Activated CD8-positive, alpha-beta memory T cell treated with anti-CD3 and anti-CD28 coated beads for 36 hours (primary cell): ENCODE data around the gene ZNF519. TPM values are rescaled to one million over a fixed set of nuclear protein-coding genes. Genes with fewer than 3 reads are reported as not detected.
"Not testable (repeated sequence)": the region's sequence is repeated elsewhere in the genome, so short reads cannot be mapped to it uniquely, and the experiment has no call there.

Source experiments
- CTCF ChIA-PET: fragments of 350-600 bp; sonication (Branson Sonifier 250); formaldehyde crosslinking; loops from one replicate; lab custom pipeline; 2021; ENCODE audit warnings: antibody characterized with exemption; lab: Charles Lee
- POLR2A ChIA-PET: fragments of 350-600 bp; sonication (Branson Sonifier 250); formaldehyde crosslinking; loops from one replicate; lab custom pipeline; 2021; ENCODE audit warnings: antibody characterized with exemption; lab: Charles Lee
- total RNA-seq, 2 experiments: library from RNA; stranded (reverse); gene quantifications; one replicate each; pipeline ENCODE4 v1.2.3, GENCODE V29; 2021

The ZNF519 gene
- 10 to 100 TPM; 13.6 to 15.8 TPM for total RNA-seq

DNA sequence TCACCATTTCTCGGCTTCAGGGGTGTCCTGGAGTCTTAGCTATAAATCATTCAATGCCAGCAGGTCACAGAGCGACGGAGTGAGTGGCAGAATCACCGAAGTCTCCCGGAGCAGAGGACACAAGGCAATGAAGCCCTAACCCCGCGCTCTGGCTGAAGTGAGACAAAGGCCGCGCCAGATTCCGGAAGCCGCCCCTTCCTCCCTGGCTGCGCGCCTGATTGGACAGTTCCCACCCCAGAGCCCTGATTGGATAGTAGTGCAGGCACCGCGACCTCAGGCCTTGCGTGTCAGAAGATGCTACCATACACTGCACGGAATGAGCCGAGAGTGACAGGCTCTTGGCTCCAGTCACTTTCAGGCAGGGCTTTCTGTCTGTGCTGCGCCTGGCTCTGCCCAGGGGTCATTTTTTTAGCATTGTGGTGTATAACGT, at the start of gene ZNF519:
Gene ZNF519 (minus strand): TSS at position 165 of the 430 bp plus-strand sequence. CDS start 158 bp downstream, at position 7.
- CTCF ChIA-PET, POLR2A ChIA-PET: not testable (repeated sequence)

GRCh38 chr18:14179306-14179705, 47.1 kb upstream of the ZNF519 start:
- ChIA-PET POLR2A (no interaction called here), CTCF (interaction anchor here (1.6 kb wide), 1 partner anchor 11 kb away, joined by 8 read pairs; no protein-coding TSS in a partner anchor)

GRCh38 chr18:14178321-14179196, 46.3 kb upstream of the ZNF519 start:
- POLR2A ChIA-PET = not testable (repeated sequence)
- CTCF ChIA-PET = interaction anchor here (0.7 to 1.6 kb wide), 2 partner anchors 12 to 376 kb away, joined by 3 to 8 read pairs; no protein-coding TSS in a partner anchor

DNA sequence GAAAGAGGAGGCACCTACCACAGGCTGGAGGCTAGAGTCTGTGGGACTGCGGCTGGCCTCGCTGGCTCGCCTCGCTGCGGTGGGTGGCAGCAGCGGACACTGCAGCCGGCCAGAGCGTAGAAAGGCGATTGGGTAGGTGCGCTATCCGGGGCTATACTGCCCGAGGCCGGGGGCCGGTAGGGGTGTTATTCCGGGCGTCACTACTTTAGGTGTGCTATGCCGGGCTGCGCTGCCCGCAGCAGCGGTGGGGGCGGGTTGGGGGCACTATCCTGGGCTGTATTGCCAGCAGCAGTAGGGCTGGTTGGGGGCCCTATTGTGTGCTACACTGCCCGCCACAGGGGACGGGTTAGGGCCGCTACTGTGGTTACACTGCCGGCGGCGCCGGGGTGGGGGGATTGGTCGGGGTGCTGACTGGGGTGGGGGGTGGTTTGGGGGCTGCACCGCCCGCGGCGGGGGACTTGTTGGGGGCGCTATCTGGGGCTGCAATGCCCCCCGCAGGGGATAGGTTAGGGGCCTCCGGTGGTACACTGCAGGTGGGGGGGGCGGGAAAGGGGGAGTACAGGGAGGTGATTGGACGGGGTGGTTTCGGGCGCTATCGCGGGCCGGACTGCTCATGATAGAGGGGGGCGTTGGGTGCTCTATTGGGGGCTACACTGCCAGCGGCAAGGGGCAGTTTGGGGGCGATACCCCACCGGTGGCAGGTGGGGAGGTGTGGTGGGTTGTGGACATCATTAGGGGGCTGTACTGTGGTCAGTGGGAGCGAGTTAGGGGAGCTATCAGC, 45.5 kb upstream of the ZNF519 start:
- CTCF ChIA-PET = interaction anchor here (1.6 kb wide), 1 partner anchor 12 kb away, joined by 8 read pairs; no protein-coding TSS in a partner anchor
- POLR2A ChIA-PET = not testable (repeated sequence)

GRCh38 chr18:14175404-14175803, 43.2 kb upstream of the ZNF519 start:
- CTCF ChIA-PET, POLR2A ChIA-PET: not testable (repeated sequence)

DNA sequence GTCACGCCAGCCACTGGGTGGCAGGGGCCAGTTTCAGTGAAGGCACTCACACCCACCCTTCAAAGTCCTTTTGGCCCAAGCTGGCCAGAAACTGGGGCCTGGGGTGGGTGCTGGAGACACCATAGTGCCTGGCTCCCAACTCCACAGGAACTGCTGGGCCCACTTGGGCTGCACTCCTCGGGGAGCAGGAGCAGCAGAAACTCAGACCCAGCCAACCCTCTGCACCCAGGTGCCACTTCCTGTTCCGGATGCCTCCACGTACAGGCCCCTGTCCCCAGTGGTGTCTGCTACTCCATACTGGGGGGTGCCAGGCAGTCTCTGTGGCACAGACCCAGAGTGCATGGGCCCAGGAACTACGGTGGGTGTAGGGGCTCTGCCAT, 42.5 kb upstream of the ZNF519 start:
- CTCF ChIA-PET = no interaction called here
- POLR2A ChIA-PET = no interaction called here

DNA sequence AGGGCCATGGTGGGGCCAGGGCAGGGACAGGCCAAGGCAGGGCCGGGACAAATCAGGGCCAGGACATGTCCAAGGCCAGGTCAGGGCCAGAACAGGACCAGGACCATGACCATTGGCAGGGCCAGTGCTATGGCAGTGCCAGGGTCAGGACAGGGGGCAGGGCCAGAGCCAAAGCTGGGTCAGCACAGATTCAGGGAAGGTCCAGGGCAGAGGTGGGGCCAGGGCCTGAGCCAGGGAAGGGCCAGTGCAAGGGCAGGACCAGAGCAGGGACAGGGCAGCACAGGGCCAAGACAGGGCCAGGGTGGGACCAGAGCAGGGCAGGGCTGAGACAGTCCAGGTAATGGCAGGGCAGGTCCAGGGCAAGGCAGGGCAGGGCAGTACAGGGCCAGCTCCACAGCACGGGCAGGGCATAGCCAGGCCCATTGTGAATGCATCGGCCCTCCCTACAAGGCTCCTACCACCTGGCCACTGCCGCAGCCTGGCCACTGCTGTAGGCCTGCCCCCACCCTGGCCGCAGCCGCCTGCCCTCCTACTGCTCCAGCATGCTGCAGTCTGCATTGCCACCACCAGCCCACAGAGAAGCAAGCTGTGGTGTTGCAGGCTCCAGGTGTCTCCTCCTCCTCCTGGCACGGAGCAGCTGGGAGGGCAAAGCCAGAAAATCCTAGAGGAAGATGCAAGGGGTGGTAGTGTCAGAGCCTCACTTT, 41.9 kb upstream of the ZNF519 start:
- POLR2A ChIA-PET, CTCF ChIA-PET: not testable (repeated sequence)

GRCh38 chr18:14173116-14173951, 41.1 kb upstream of the ZNF519 start:
- CTCF ChIA-PET, POLR2A ChIA-PET: not testable (repeated sequence)

- POLR2A ChIA-PET, CTCF ChIA-PET: not testable (repeated sequence)
Observed at GRCh38 chr18:14172142-14173115, 40.2 kb upstream of the ZNF519 start.

DNA sequence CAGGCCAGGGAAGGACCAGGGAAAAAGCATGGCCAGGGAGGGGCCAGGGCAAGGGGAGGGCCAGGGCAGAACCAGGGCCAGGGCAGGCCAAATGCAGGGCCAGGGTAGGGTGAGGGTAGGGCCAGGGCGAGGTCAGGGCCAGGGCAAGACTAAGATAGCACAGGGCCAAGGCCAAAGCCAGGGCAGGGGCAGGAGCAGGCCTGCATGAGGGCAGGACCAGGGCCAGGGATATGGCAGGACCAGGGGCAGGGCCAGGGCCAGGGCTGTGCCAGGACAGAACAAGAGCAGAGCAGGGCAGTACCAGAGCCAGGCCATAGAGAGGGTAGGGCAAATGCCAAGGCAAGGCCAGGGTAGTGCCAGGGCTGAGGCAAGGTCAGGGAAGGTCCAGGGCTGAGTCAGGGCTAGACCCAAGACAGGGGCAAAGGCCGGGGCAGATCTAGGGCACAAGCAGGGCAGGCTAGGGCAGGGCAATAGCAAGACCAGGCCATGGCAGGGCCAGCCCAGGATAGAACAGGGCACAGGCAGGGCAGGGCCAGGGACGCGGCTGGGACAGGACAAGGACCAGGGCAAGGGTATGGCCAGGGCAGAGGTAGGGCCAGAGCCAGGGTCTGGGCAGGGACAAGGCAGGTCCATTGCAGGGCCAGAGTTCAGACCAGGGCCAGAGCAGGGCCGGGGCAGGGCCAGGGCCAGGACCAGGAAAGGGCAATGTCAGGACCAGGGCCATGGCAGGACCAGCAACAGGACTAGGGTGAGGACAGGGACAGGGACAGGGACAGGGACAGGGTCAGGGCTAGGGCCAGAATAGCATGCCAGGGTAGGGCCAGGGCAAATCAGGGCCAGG, 39.3 kb upstream of the ZNF519 start:
- POLR2A ChIA-PET, CTCF ChIA-PET: not testable (repeated sequence)

- CTCF ChIA-PET, POLR2A ChIA-PET: not testable (repeated sequence)
Observed at GRCh38 chr18:14170367-14171036, 38.3 kb upstream of the ZNF519 start.

- POLR2A ChIA-PET, CTCF ChIA-PET: not testable (repeated sequence)
Observed at GRCh38 chr18:14162915-14163314, 30.7 kb upstream of the ZNF519 start.

- CTCF ChIA-PET, POLR2A ChIA-PET: not testable (repeated sequence)
Observed at GRCh38 chr18:14151564-14152113, 19.4 kb upstream of the ZNF519 start.

- CTCF ChIA-PET = not testable (repeated sequence)
Observed at GRCh38 chr18:14150766-14151165, 18.5 kb upstream of the ZNF519 start.

GRCh38 chr18:14149916-14150420, 17.7 kb upstream of the ZNF519 start:
- CTCF ChIA-PET, POLR2A ChIA-PET: not testable (repeated sequence)

More at GRCh38 chr18:14150766-14151165, 18.5 kb upstream of the ZNF519 start:
- POLR2A ChIA-PET = not testable (repeated sequence)
